ENCODE results near the gene FHL3.
"Not testable (repeated sequence)": the region's sequence is repeated elsewhere in the genome, so short reads cannot be mapped to it uniquely, and the experiment has no call there.

Gene FHL3

DNA sequence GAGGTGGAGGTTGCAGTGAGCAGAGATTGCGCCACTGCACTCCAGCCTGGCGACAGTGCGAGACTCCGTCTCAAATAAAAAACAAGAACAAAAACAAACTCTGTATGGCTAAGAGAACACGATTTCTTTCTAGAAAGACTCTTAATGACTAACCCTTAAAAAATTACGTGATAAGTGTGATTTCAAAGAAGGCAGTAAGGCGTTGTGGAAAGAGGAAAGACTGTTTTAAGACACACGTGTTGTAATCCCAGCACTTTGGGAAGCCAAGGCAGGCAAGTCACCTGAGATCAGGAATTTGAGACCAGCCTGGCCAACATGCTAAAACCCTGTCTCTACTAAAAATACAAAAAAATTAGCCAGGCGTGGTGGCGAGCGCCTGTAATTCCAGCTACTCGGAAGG is 41.2 kb downstream of the FHL3 start:
- H3K27me3 ChIP-seq (ENCODE audit: control insufficient read depth in 1 of 2, insufficient read depth in 2 of 2, low read length in 2 of 2); H3K4me1 ChIP-seq (ENCODE audit: insufficient read depth, low read length); H3K4me3 ChIP-seq (ENCODE audit: low read depth in 1 of 2, low read length in 2 of 2); H3K27ac ChIP-seq (ENCODE audit: low read depth, low read length); H3K9ac ChIP-seq (ENCODE audit: low read length); H3K9me3 ChIP-seq (ENCODE audit: low read length): not testable (repeated sequence)
- H3K36me3 ChIP-seq (ENCODE audit: insufficient read depth, low read length): peaks cover 40% of the 10 kb centered on the region

- Histone ChIP-seq H3K4me3 (ENCODE audit: low read depth in 1 of 2, low read length in 2 of 2) (no peak overlapping the region), H3K36me3 (ENCODE audit: insufficient read depth, low read length) (peaks cover 38% of the 10 kb centered on the region), H3K9ac (ENCODE audit: low read length) (no peak overlapping the region), H3K27me3 (ENCODE audit: control insufficient read depth in 1 of 2, insufficient read depth in 2 of 2, low read length in 2 of 2) (no peaks in the 10 kb centered on the region), H3K4me1 (ENCODE audit: insufficient read depth, low read length) (no peaks in the 10 kb centered on the region), H3K27ac (ENCODE audit: low read depth, low read length) (no peak overlapping the region), H3K9me3 (ENCODE audit: low read length) (no peaks in the 10 kb centered on the region)
Observed at GRCh38 chr1:37958690-37959089, 46.6 kb downstream of the FHL3 start.

DNA sequence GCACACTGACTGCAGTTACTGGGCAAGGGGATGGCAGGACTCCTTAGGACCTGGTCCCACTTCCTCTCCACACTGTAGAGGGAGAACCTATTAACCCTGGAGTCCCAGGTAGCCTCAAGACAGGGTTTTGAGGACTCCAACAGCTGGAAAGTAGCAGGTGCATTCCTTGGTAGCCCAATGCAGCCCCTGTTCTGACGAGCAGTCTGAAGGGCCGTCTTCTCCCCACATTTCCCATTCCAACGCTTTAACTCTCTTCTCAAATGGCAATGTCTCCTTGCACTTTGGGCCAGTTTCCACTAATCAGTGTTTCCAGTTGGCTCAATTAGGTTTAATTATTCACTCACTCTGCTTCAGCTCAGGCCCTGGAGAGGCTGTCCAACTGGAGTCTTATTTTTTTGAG is 49.6 kb downstream of the FHL3 start:
- Histone ChIP-seq H3K4me3 (ENCODE audit: low read depth in 1 of 2, low read length in 2 of 2) (no peak overlapping the region), H3K36me3 (ENCODE audit: insufficient read depth, low read length) (peaks cover 31% of the 10 kb centered on the region), H3K9ac (ENCODE audit: low read length) (no peak overlapping the region), H3K4me1 (ENCODE audit: insufficient read depth, low read length) (no peaks in the 10 kb centered on the region), H3K9me3 (ENCODE audit: low read length) (no peaks in the 10 kb centered on the region), H3K27me3 (ENCODE audit: control insufficient read depth in 1 of 2, insufficient read depth in 2 of 2, low read length in 2 of 2) (no peaks in the 10 kb centered on the region), H3K27ac (ENCODE audit: low read depth, low read length) (no peak overlapping the region)

DNA sequence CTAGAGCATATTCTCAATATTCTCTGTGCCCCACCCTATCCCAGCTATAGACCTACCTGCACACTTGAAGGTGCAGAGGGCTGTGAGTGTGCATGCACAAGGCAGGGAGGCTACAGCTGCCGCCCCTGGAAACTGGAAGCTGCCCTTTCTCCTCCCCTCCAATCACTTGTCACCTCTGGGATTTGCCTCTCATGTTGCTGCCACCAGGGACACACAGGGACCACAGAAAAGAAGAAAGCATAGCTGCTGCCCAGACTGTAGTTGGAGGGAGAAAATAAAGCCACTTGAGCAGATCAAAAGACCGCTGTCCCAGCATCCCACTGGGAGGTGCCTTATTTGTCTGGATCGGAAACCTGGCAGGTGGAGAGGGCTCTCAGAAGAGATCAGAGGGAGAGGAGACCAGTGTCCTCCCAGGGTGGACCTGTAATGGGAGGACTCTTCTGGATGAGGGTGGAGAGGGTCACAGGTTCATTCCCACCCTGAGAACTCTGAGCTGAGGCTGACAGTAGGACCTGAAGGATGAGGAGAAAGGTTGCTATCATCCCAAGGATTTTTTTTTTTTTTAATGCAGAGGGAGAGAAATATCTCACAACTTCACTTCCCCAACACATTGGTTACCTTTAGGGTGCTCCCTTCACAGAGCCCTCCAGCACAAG is 50.9 kb downstream of the FHL3 start:
- H3K27ac ChIP-seq (ENCODE audit: low read depth, low read length): no peak overlapping the region
- H3K4me1 ChIP-seq (ENCODE audit: insufficient read depth, low read length): no peaks in the 10 kb centered on the region
- H3K36me3 ChIP-seq (ENCODE audit: insufficient read depth, low read length): peaks cover 22% of the 10 kb centered on the region
- H3K9ac ChIP-seq (ENCODE audit: low read length): no peak overlapping the region
- no peaks in the 10 kb centered on the region for H3K27me3 ChIP-seq (ENCODE audit: control insufficient read depth in 1 of 2, insufficient read depth in 2 of 2, low read length in 2 of 2)
- no peak overlapping the region for H3K4me3 ChIP-seq (ENCODE audit: low read depth in 1 of 2, low read length in 2 of 2)
- no peaks in the 10 kb centered on the region for H3K9me3 ChIP-seq (ENCODE audit: low read length)

GRCh38 chr1:37952738-37953137 is 52.6 kb downstream of the FHL3 start:
- Histone ChIP-seq H3K9ac (ENCODE audit: low read length) (no peak overlapping the region), H3K27ac (ENCODE audit: low read depth, low read length) (no peak overlapping the region), H3K9me3 (ENCODE audit: low read length) (no peaks in the 10 kb centered on the region), H3K4me1 (ENCODE audit: insufficient read depth, low read length) (no peaks in the 10 kb centered on the region), H3K4me3 (ENCODE audit: low read depth in 1 of 2, low read length in 2 of 2) (no peak overlapping the region), H3K36me3 (ENCODE audit: insufficient read depth, low read length) (peaks cover 5% of the 10 kb centered on the region), H3K27me3 (ENCODE audit: control insufficient read depth in 1 of 2, insufficient read depth in 2 of 2, low read length in 2 of 2) (no peaks in the 10 kb centered on the region)

- no peak overlapping the region for H3K4me3 ChIP-seq (ENCODE audit: low read depth in 1 of 2, low read length in 2 of 2)
- H3K4me1 ChIP-seq (ENCODE audit: insufficient read depth, low read length): peaks cover 5% of the 10 kb centered on the region
Observed at GRCh38 chr1:37951783-37952624, 53.3 kb downstream of the FHL3 start.

DNA sequence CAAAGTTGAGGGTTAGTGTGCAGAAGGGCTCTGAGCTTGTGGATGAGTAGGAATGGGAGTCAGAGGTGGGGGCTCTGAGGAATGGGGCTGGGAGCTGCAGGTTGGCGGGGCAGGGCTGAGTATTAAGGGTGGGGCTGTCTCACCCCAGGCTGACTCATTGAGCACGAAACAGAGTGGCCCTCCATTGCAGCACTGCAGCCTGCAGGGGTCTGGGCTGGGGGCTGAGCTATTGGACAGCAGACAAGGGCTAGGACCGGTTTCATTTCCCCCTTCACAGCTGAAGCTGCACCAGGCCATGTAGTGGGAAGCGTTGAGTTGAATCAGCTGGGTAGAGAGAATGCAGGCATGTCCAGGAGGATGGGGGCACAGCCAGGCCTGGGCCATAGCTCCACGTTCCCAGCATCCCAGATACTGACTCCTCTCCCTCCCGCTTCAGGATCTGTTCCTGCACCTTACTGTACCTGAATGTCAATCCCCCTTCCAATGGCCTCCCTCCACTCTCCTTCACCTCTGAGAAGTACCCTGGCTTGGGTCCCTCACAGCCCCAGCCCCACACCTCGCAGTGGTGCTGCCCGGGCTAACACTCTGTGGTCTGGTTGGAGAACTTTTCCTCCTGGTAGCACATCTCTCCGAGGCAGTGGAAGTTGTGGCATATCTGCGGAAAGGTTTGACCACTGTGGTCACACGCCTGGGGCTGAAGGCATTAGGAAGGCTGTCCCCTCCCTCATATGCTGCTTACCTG is 54.1 kb downstream of the FHL3 start:
- no peaks in the 10 kb centered on the region for H3K27me3 ChIP-seq (ENCODE audit: control insufficient read depth in 1 of 2, insufficient read depth in 2 of 2, low read length in 2 of 2)
- H3K4me3 ChIP-seq (ENCODE audit: low read depth in 1 of 2, low read length in 2 of 2): no peak overlapping the region
- no peaks in the 10 kb centered on the region for H3K9me3 ChIP-seq (ENCODE audit: low read length)
- peaks cover 7% of the 10 kb centered on the region for H3K4me1 ChIP-seq (ENCODE audit: insufficient read depth, low read length)
- H3K27ac ChIP-seq (ENCODE audit: low read depth, low read length): no peak overlapping the region
- H3K9ac ChIP-seq (ENCODE audit: low read length): no peak overlapping the region
- no peaks in the 10 kb centered on the region for H3K36me3 ChIP-seq (ENCODE audit: insufficient read depth, low read length)

More at GRCh38 chr1:37951783-37952624, 53.3 kb downstream of the FHL3 start:
- Histone ChIP-seq H3K9me3 (ENCODE audit: low read length) (no peaks in the 10 kb centered on the region), H3K36me3 (ENCODE audit: insufficient read depth, low read length) (no peaks in the 10 kb centered on the region), H3K9ac (ENCODE audit: low read length) (no peak overlapping the region), H3K27me3 (ENCODE audit: control insufficient read depth in 1 of 2, insufficient read depth in 2 of 2, low read length in 2 of 2) (no peaks in the 10 kb centered on the region), H3K27ac (ENCODE audit: low read depth, low read length) (no peak overlapping the region)

- Histone ChIP-seq H3K4me3 (ENCODE audit: low read depth in 1 of 2, low read length in 2 of 2) (no peak overlapping the region), H3K27me3 (ENCODE audit: control insufficient read depth in 1 of 2, insufficient read depth in 2 of 2, low read length in 2 of 2) (no peaks in the 10 kb centered on the region), H3K9me3 (ENCODE audit: low read length) (no peaks in the 10 kb centered on the region), H3K9ac (ENCODE audit: low read length) (no peak overlapping the region), H3K27ac (ENCODE audit: low read depth, low read length) (no peak overlapping the region), H3K4me1 (ENCODE audit: insufficient read depth, low read length) (peaks cover 22% of the 10 kb centered on the region), H3K36me3 (ENCODE audit: insufficient read depth, low read length) (no peaks in the 10 kb centered on the region)
Observed at GRCh38 chr1:37949524-37950152, 55.7 kb downstream of the FHL3 start.

DNA sequence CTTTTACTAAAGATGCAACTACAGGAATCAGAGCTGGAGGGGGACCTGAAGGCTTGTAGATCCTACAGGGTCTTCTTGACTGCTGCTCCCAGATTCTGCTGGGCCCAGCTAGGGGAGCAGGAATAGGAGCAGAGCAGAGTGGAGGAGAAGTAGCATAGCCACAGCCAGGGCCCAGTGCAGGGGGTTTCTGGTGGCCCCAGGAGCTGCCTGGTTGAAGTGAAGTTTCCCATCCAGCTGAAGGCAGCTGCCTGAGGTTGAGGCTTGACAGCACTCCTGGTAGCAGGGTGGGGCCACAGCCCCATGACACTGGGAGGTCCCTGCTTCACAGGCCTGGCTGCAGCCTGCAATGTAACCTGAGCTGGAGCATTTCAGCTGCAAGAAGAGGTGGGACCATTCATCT is 56.5 kb downstream of the FHL3 start:
- Histone ChIP-seq H3K4me3 (ENCODE audit: low read depth in 1 of 2, low read length in 2 of 2) (no peak overlapping the region), H3K27ac (ENCODE audit: low read depth, low read length) (no peak overlapping the region), H3K4me1 (ENCODE audit: insufficient read depth, low read length) (peaks cover 22% of the 10 kb centered on the region)

GRCh38 chr1:37948166-37948565 is 57.1 kb downstream of the FHL3 start:
- H3K27ac ChIP-seq (ENCODE audit: low read depth, low read length): no peak overlapping the region
- no peaks in the 10 kb centered on the region for H3K27me3 ChIP-seq (ENCODE audit: control insufficient read depth in 1 of 2, insufficient read depth in 2 of 2, low read length in 2 of 2)
- no peaks in the 10 kb centered on the region for H3K9me3 ChIP-seq (ENCODE audit: low read length)
- H3K9ac ChIP-seq (ENCODE audit: low read length): no peak overlapping the region
- H3K4me1 ChIP-seq (ENCODE audit: insufficient read depth, low read length): peaks cover 22% of the 10 kb centered on the region
- H3K36me3 ChIP-seq (ENCODE audit: insufficient read depth, low read length): peaks cover 12% of the 10 kb centered on the region
- H3K4me3 ChIP-seq (ENCODE audit: low read depth in 1 of 2, low read length in 2 of 2): no peak overlapping the region

More for the DNA sequence above, 56.5 kb downstream of the FHL3 start:
- Histone ChIP-seq H3K36me3 (ENCODE audit: insufficient read depth, low read length) (peaks cover 5% of the 10 kb centered on the region), H3K9ac (ENCODE audit: low read length) (no peak overlapping the region), H3K27me3 (ENCODE audit: control insufficient read depth in 1 of 2, insufficient read depth in 2 of 2, low read length in 2 of 2) (no peaks in the 10 kb centered on the region), H3K9me3 (ENCODE audit: low read length) (no peaks in the 10 kb centered on the region)

DNA sequence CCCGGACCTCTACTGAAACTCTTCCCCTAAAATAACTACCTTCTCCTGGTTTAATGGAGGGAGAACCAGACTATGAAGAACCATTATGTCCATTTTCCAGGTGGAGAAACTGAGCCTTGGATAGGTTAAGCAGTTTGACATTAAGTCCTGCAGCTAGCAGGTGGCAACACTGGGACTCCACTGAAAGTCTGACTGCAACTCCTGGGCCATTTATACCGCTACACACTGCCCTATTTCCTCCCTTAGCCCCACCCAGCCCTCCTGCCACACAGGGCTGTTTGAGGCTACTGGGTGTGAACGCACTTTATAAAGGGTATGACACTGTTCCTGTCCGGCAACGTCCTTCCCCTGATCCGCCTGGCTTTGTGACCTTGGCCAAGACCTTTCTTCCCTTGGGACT is 58.0 kb downstream of the FHL3 start:
- peak overlapping the region; percentile 98 for H3K9ac ChIP-seq (ENCODE audit: low read length)
- H3K9me3 ChIP-seq (ENCODE audit: low read length): no peaks in the 10 kb centered on the region
- peak overlapping the region; percentile 70 for H3K27ac ChIP-seq (ENCODE audit: low read depth, low read length)
- peak overlapping the region in 1 of 2 donors; percentile 79 for H3K4me3 ChIP-seq (ENCODE audit: low read depth in 1 of 2, low read length in 2 of 2)
- H3K36me3 ChIP-seq (ENCODE audit: insufficient read depth, low read length): peaks cover 15% of the 10 kb centered on the region
- no peaks in the 10 kb centered on the region for H3K27me3 ChIP-seq (ENCODE audit: control insufficient read depth in 1 of 2, insufficient read depth in 2 of 2, low read length in 2 of 2)
- H3K4me1 ChIP-seq (ENCODE audit: insufficient read depth, low read length): peaks cover 22% of the 10 kb centered on the region

All from muscle layer of colon (tissue), 2 donors.